GM23338 (cell line): ENCODE results near the gene FLRT2.

ENCODE experiments used
- EZH2phosphoT487 ChIP-seq: fragments of 200-600 bp; sonication (generic); IDR thresholded peaks from one replicate; pipeline ENCODE4 v1.8.1; 2018; ENCODE audit warnings: antibody characterized with exemption; ENCODE audit not compliant: unreplicated experiment
- POLR2AphosphoS5 ChIP-seq: IDR thresholded peaks from 2 replicates; pipeline ENCODE4 v1.6.1; 2016; ENCODE audit warnings: antibody characterized with exemption, low read depth
- TF ChIP-seq, protein P1 (sequence below), 2 experiments: fragments of 200-600 bp in 1 of 2; sonication (generic) in 1 of 2; conservative IDR thresholded peaks; 2 replicates each; pipeline versions ENCODE4 v1.5.1 to v1.6.1; 2016 to 2017; ENCODE audit warnings: antibody characterized with exemption in 2 of 2, low read depth in 2 of 2, mild to moderate bottlenecking in 2 of 2, moderate library complexity in 1 of 2
- TF ChIP-seq, protein P2 (sequence below): IDR thresholded peaks from one replicate; pipeline ENCODE4 v1.6.1; 2018; ENCODE audit warnings: antibody characterized with exemption; ENCODE audit not compliant: unreplicated experiment

DNA sequence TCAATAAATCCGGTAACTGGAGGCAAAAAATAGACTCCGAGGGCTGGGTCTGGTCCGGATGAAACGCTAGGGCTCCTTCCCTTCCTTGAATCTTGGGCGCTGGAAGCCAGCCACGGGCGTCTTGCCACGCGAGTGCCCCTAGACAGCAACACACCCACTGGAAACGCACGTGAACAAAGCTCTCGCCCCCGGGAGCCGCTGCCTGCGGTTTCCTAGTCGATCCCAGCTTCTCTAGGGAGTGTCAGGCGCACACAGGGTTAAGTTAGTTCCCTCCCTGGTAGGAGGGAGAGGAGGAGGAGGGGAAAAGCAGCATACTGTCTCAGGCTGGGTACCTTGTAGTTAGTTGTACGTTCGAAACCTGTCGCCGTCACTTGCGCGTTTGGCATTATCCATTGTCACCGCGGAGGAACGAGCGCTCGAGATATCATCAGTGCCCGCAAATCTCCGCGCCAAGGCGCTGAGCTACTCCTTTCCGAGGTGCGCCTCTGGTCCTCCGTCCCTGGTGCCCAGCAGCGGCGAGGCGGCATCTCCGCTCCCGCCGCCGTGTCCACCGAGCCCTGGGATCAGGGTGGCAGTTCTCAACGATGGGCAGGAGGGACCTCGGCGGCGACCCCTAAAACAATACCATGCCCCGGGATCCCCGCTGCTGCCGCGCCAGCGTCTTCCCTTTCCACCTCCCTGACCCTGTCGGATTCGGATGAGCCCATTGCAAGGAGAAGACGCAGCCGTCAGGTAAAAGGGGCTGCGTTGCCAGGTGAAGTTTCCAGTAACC lies at the start of gene FLRT2:
- TF ChIP-seq, protein P1, sequence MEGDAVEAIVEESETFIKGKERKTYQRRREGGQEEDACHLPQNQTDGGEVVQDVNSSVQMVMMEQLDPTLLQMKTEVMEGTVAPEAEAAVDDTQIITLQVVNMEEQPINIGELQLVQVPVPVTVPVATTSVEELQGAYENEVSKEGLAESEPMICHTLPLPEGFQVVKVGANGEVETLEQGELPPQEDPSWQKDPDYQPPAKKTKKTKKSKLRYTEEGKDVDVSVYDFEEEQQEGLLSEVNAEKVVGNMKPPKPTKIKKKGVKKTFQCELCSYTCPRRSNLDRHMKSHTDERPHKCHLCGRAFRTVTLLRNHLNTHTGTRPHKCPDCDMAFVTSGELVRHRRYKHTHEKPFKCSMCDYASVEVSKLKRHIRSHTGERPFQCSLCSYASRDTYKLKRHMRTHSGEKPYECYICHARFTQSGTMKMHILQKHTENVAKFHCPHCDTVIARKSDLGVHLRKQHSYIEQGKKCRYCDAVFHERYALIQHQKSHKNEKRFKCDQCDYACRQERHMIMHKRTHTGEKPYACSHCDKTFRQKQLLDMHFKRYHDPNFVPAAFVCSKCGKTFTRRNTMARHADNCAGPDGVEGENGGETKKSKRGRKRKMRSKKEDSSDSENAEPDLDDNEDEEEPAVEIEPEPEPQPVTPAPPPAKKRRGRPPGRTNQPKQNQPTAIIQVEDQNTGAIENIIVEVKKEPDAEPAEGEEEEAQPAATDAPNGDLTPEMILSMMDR (conservative IDR thresholded peaks at IDR 0.05; ENCODE audit: low read depth in 2 of 2) = no peak
- TF ChIP-seq POLR2AphosphoS5 = no peak
- TF ChIP-seq, protein P2, sequence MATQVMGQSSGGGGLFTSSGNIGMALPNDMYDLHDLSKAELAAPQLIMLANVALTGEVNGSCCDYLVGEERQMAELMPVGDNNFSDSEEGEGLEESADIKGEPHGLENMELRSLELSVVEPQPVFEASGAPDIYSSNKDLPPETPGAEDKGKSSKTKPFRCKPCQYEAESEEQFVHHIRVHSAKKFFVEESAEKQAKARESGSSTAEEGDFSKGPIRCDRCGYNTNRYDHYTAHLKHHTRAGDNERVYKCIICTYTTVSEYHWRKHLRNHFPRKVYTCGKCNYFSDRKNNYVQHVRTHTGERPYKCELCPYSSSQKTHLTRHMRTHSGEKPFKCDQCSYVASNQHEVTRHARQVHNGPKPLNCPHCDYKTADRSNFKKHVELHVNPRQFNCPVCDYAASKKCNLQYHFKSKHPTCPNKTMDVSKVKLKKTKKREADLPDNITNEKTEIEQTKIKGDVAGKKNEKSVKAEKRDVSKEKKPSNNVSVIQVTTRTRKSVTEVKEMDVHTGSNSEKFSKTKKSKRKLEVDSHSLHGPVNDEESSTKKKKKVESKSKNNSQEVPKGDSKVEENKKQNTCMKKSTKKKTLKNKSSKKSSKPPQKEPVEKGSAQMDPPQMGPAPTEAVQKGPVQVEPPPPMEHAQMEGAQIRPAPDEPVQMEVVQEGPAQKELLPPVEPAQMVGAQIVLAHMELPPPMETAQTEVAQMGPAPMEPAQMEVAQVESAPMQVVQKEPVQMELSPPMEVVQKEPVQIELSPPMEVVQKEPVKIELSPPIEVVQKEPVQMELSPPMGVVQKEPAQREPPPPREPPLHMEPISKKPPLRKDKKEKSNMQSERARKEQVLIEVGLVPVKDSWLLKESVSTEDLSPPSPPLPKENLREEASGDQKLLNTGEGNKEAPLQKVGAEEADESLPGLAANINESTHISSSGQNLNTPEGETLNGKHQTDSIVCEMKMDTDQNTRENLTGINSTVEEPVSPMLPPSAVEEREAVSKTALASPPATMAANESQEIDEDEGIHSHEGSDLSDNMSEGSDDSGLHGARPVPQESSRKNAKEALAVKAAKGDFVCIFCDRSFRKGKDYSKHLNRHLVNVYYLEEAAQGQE = no peak
- no peak for TF ChIP-seq EZH2phosphoT487
